Neutrophil (primary cell): ENCODE results near the gene VWC2L.

ENCODE experiments used
- H3K27ac ChIP-seq: fragments of 200-600 bp; sonication (generic); 2 replicates; pipeline ENCODE4 v1.5.1; 2016; ENCODE audit warnings: mild to moderate bottlenecking, moderate library complexity
- H3K27me3 ChIP-seq: fragments of 200-600 bp; sonication (generic); 2 replicates; pipeline ENCODE4 v1.6.0; 2016; ENCODE audit warnings: mild to moderate bottlenecking
- H3K36me3 ChIP-seq: fragments of 200-600 bp; sonication (generic); 2 replicates; pipeline ENCODE4 v1.5.1; 2017
- H3K4me1 ChIP-seq, 2 experiments: fragments of 200-600 bp in 1 of 2; sonication (generic) in 1 of 2; 1 replicate in 1 of 2; 2 replicates in 1 of 2; pipeline versions ENCODE4 v1.5.1 to v1.6.1; 2013 to 2016; ENCODE audit warnings: low read depth in 1 of 2, low read length in 1 of 2, mild to moderate bottlenecking in 1 of 2, moderate library complexity in 1 of 2; ENCODE audit not compliant: control insufficient read depth in 1 of 2, insufficient read depth in 1 of 2
- H3K4me3 ChIP-seq, 2 experiments: fragments of 200-600 bp in 1 of 2; sonication (generic) in 1 of 2; 1 replicate in 1 of 2; 2 replicates in 1 of 2; pipeline ENCODE4 v1.5.1; 2013 to 2016; ENCODE audit warnings: low read depth in 1 of 2, low read length in 1 of 2, mild to moderate bottlenecking in 1 of 2, moderate library complexity in 1 of 2
- H3K9me3 ChIP-seq: fragments of 200-600 bp; sonication (generic); 2 replicates; pipeline ENCODE4 v1.5.1; 2016
- CTCF ChIP-seq: fragments of 200-600 bp; sonication (generic); IDR thresholded peaks from 2 replicates; pipeline ENCODE4 v1.5.1; 2016; ENCODE audit warnings: antibody characterized with exemption

VWC2L gene

GRCh38 chr2:214389334-214389733 lies 21.5 kb upstream of the VWC2L start:
- no peaks in the 10 kb centered on the region for H3K4me1 ChIP-seq
- no peak for TF ChIP-seq CTCF
- H3K27me3 ChIP-seq: no peaks in the 10 kb centered on the region
- H3K27ac ChIP-seq: no peak overlapping the region
- H3K36me3 ChIP-seq: no peaks in the 10 kb centered on the region
- H3K4me3 ChIP-seq: no peak overlapping the region
- no peaks in the 10 kb centered on the region for H3K9me3 ChIP-seq

- Histone ChIP-seq H3K4me3 (no peak overlapping the region), H3K27me3 (no peaks in the 10 kb centered on the region), H3K36me3 (no peaks in the 10 kb centered on the region), H3K9me3 (no peaks in the 10 kb centered on the region), H3K27ac (no peak overlapping the region), H3K4me1 (no peaks in the 10 kb centered on the region)
- TF ChIP-seq CTCF: no peak
These were observed 17.1 kb upstream of the VWC2L start for GRCh38 chr2:214393796-214394195.

- TF ChIP-seq CTCF: no peak
- no peaks in the 10 kb centered on the region for H3K9me3 ChIP-seq
- no peak overlapping the region for H3K27ac ChIP-seq
- H3K36me3 ChIP-seq: no peaks in the 10 kb centered on the region
- H3K4me1 ChIP-seq: no peaks in the 10 kb centered on the region
- H3K27me3 ChIP-seq: no peaks in the 10 kb centered on the region
- H3K4me3 ChIP-seq: no peak overlapping the region
These were observed 15.8 kb upstream of the VWC2L start for GRCh38 chr2:214395040-214395439.

- Histone ChIP-seq H3K4me3 (no peak overlapping the region), H3K4me1 (no peaks in the 10 kb centered on the region), H3K36me3 (no peaks in the 10 kb centered on the region), H3K27me3 (no peaks in the 10 kb centered on the region), H3K27ac (no peak overlapping the region), H3K9me3 (no peaks in the 10 kb centered on the region)
- no peak for TF ChIP-seq CTCF
These were observed 9.3 kb upstream of the VWC2L start for GRCh38 chr2:214401580-214401979.

GRCh38 chr2:214410128-214410775 lies 602 bp upstream of the VWC2L start:
- TF ChIP-seq CTCF: no peak
- Histone ChIP-seq H3K27me3 (no peaks in the 10 kb centered on the region), H3K4me1 (no peaks in the 10 kb centered on the region), H3K4me3 (no peak overlapping the region), H3K9me3 (no peaks in the 10 kb centered on the region), H3K36me3 (no peaks in the 10 kb centered on the region), H3K27ac (no peak overlapping the region)
